HS-5 (cell line): ENCODE results near the gene GALNT18.

Source experiments
- DNase-seq: peaks from one replicate; pipeline ENCODE4 v3.0.0-alpha.2; 2012; ENCODE audit warnings: low read depth

The GALNT18 gene

GRCh38 chr11:11528986-11529385 lies 92.8 kb downstream of the GALNT18 start:
- no peak for DNase-seq

- DNase-seq = no peak
These were observed 96.5 kb downstream of the GALNT18 start for GRCh38 chr11:11525283-11525682.

GRCh38 chr11:11524436-11525061 lies 97.3 kb downstream of the GALNT18 start:
- no peak for DNase-seq

- no peak for DNase-seq
These were observed 99.2 kb downstream of the GALNT18 start for GRCh38 chr11:11522591-11522990.

- no peak for DNase-seq
These were observed 100.4 kb downstream of the GALNT18 start for GRCh38 chr11:11521306-11522002.

- DNase-seq = no peak
These were observed 101.4 kb downstream of the GALNT18 start for GRCh38 chr11:11520231-11521015.

GRCh38 chr11:11519184-11519583 lies 102.6 kb downstream of the GALNT18 start:
- DNase-seq = no peak

- no peak for DNase-seq
These were observed 107.6 kb downstream of the GALNT18 start for GRCh38 chr11:11514246-11514645.

GRCh38 chr11:11513422-11513821 lies 108.4 kb downstream of the GALNT18 start:
- no peak for DNase-seq

- no peak for DNase-seq
These were observed 108.9 kb downstream of the GALNT18 start for GRCh38 chr11:11512929-11513328.

- DNase-seq = no peak
These were observed 109.3 kb downstream of the GALNT18 start for GRCh38 chr11:11512502-11512901.

GRCh38 chr11:11512090-11512489 lies 109.7 kb downstream of the GALNT18 start:
- DNase-seq = no peak

GRCh38 chr11:11510939-11511338 lies 110.9 kb downstream of the GALNT18 start:
- no peak for DNase-seq

GRCh38 chr11:11505692-11506091 lies 116.1 kb downstream of the GALNT18 start:
- no peak for DNase-seq

GRCh38 chr11:11505190-11505589 lies 116.6 kb downstream of the GALNT18 start:
- no peak for DNase-seq

- DNase-seq = no peak
These were observed 117.7 kb downstream of the GALNT18 start for GRCh38 chr11:11504071-11504470.

- no peak for DNase-seq
These were observed 119.4 kb downstream of the GALNT18 start for GRCh38 chr11:11502263-11502861.

- DNase-seq = no peak
These were observed 120.1 kb downstream of the GALNT18 start for GRCh38 chr11:11501546-11502262.

- DNase-seq = no peak
These were observed 120.9 kb downstream of the GALNT18 start for GRCh38 chr11:11500744-11501487.

GRCh38 chr11:11499300-11499699 lies 122.5 kb downstream of the GALNT18 start:
- DNase-seq = no peak

- DNase-seq = no peak
These were observed 123.6 kb downstream of the GALNT18 start for GRCh38 chr11:11498195-11498594.
